Measurements from ENCODE around the gene SPPL2B.

- TF ChIP-seq CTCF (IDR thresholded peaks at IDR 0.05) (no peak), EZH2 (IDR thresholded peaks at IDR 0.05) (no peak)
These were observed 34.5 kb downstream of the SPPL2B start for GRCh38 chr19:2362970-2363300.
